GM12878 (cell line): ENCODE measurements around the gene METTL16. TPM values are rescaled to one million over a fixed set of nuclear protein-coding genes. Genes with fewer than 3 reads are reported as not detected.
A peak's percentile ranks its signal among the peaks of the same experiment; 100 is the strongest.

Experiments used
- ATAC-seq: fragments of 200-7000 bp; cut with Tn5 transposase; 3 replicates; pipeline ENCODE4 v1.9.1; 2020; ENCODE audit warnings: mild to moderate bottlenecking, moderate library complexity
- BruUV-seq: library from RNA; stranded (reverse); fragments of 400-500 nt; replicated peaks from 2 replicates; lab custom pipeline; 2021; lab: Mats Ljungman, UMichigan
- CTCF ChIA-PET: fragments of 300-600 bp; sonication (Branson Sonifier 250); formaldehyde crosslinking; extraction: SDS; loops from one replicate; lab custom pipeline; 2021; ENCODE audit warnings: inconsistent platforms; lab: Yijun Ruan, JAX
- POLR2A ChIA-PET: fragments of 350-600 bp; formaldehyde crosslinking; extraction: SDS; loops from one replicate; lab custom pipeline; 2021; ENCODE audit warnings: inconsistent platforms; lab: Charles Lee
- RAD21 ChIA-PET: fragments of 300-600 bp; sonication (Branson Sonifier 250); formaldehyde crosslinking; loops from one replicate; lab custom pipeline; 2023; ENCODE audit warnings: antibody characterized with exemption; ENCODE audit not compliant: unreplicated experiment; lab: Charles Lee
- SMC1A ChIA-PET: fragments of 300-600 bp; sonication (Branson Sonifier 250); formaldehyde crosslinking; loops from one replicate; lab custom pipeline; 2023; ENCODE audit not compliant: unreplicated experiment, uncharacterized antibody; lab: Charles Lee
- DNase-seq: peaks from one replicate; pipeline ENCODE4 v3.0.0-alpha.2; 2011; ENCODE audit warnings: low read depth, low spot score
- FAIRE-seq: peaks from 3 replicates; lab custom pipeline; 2011; peaks lifted over from hg19 to GRCh38; lab: Jason Lieb, UNC
- H2AFZ ChIP-seq: 2 replicates; pipeline ENCODE4 v1.6.0; 2011; ENCODE audit warnings: low read depth, low read length, control low read depth; ENCODE audit not compliant: control insufficient read depth
- H3K27ac ChIP-seq: 2 replicates; pipeline ENCODE4 v1.5.1; 2011; ENCODE audit warnings: control low read depth; ENCODE audit not compliant: control insufficient read depth, insufficient read depth
- H3K27me3 ChIP-seq, 2 experiments: replicated peaks in 1 of 2; 2 replicates each; pipeline versions ENCODE4 v1.6.0 to v1.6.1; 2011; ENCODE audit warnings: low read length in 1 of 2; ENCODE audit not compliant: control insufficient read depth in 2 of 2, insufficient read depth in 2 of 2
- H3K36me3 ChIP-seq, 2 experiments: 2 replicates each; pipeline ENCODE4 v1.5.1; 2011; ENCODE audit warnings: low read length in 1 of 2; ENCODE audit not compliant: control insufficient read depth in 2 of 2, insufficient read depth in 2 of 2
- H3K4me1 ChIP-seq: 2 replicates; pipeline ENCODE4 v1.6.1; 2011; ENCODE audit warnings: mild to moderate bottlenecking, low read length, moderate library complexity, mixed read lengths; ENCODE audit not compliant: control insufficient read depth, insufficient read depth
- H3K4me2 ChIP-seq: 2 replicates; pipeline ENCODE4 v1.6.0; 2011; ENCODE audit warnings: control low read depth; ENCODE audit not compliant: control insufficient read depth, insufficient read depth
- H3K4me3 ChIP-seq: fragments of 200-600 bp; sonication (generic); 2 replicates; pipeline ENCODE4 v1.5.1; 2016
- H3K79me2 ChIP-seq: 2 replicates; pipeline ENCODE4 v1.6.0; 2011; ENCODE audit warnings: low read length; ENCODE audit not compliant: control insufficient read depth, insufficient read depth
- H3K9ac ChIP-seq: 2 replicates; pipeline ENCODE4 v1.8.0; 2011; ENCODE audit warnings: low read length, control low read depth, mixed read lengths; ENCODE audit not compliant: control insufficient read depth, insufficient read depth
- H3K9me3 ChIP-seq: replicated peaks from 3 replicates; pipeline ENCODE4 v1.5.1; 2011; ENCODE audit warnings: mild to moderate bottlenecking, low read length; ENCODE audit not compliant: control insufficient read depth, insufficient read depth
- H4K20me1 ChIP-seq: 2 replicates; pipeline ENCODE4 v1.6.0; 2011; ENCODE audit not compliant: control insufficient read depth, insufficient read depth
- MTA3 ChIP-seq: IDR thresholded peaks from 2 replicates; pipeline ENCODE4 v1.6.1; 2012; ENCODE audit warnings: low read length, inconsistent platforms, borderline replicate concordance
- RAD51 ChIP-seq: fragments of 450-650 bp; IDR thresholded peaks from 2 replicates; pipeline ENCODE4 v1.6.1; 2016; ENCODE audit warnings: moderate library complexity, mild to moderate bottlenecking, inconsistent platforms
- SMAD5 ChIP-seq: IDR thresholded peaks from 2 replicates; pipeline ENCODE4 v1.6.1; 2016; ENCODE audit warnings: antibody characterized with exemption, low read depth
- STAT3 ChIP-seq: IDR thresholded peaks from 2 replicates; pipeline ENCODE4 v1.6.1; 2011; ENCODE audit warnings: low read depth, low read length, improper control_type of control experiment
- TCF3 ChIP-seq: IDR thresholded peaks from 2 replicates; pipeline ENCODE4 v1.6.1; 2012; ENCODE audit warnings: low read depth, mild to moderate bottlenecking, low read length, borderline replicate concordance; ENCODE audit not compliant: insufficient read depth
- WRNIP1 ChIP-seq: IDR thresholded peaks from 2 replicates; pipeline ENCODE4 v1.6.1; 2011; ENCODE audit warnings: low read depth, low read length, improper control_type of control experiment, borderline replicate concordance
- ZNF384 ChIP-seq: IDR thresholded peaks from 2 replicates; pipeline ENCODE4 v1.6.1; 2012; ENCODE audit warnings: low read depth, mild to moderate bottlenecking, low read length, improper control_type of control experiment, borderline replicate concordance
- WGBS: methylation state at CpG from one replicate; pipeline ENCODE4 v1.1.6; 2016; ENCODE audit warnings: low lambda C conversion rate; ENCODE audit not compliant: insufficient replicate concordance, insufficient coverage; ENCODE audit errors: missing lambda C conversion rate; 5-methylcytosine and 5-hydroxymethylcytosine counted together
- in situ Hi-C: fragments of 300-500 bp; cut with MboI; formaldehyde crosslinking; loops from 9 replicates; pipeline ENCODE4 v1.14.3; 2018; ENCODE audit warnings: mixed read lengths
- intact Hi-C: fragments of 100-400 bp; cut with micrococcal nuclease; formaldehyde crosslinking; loops from one replicate; pipeline ENCODE4 v1.14.2; 2022; ENCODE audit not compliant: unreplicated experiment
- polyA plus RNA-seq, 11 experiments: library from polyadenylated mRNA; depleted of rRNA in 4 of 11; unstranded in 6 of 11; stranded (reverse) in 5 of 11; fragments of >200 nt; fragmentation: Nextera tagmentation in 4 of 11; fragmentation: Illumina TruSeq in 1 of 11; extraction: Ambion mirVana in 4 of 11; extraction: Trizol in 1 of 11; gene quantifications; 1 replicate in 1 of 11; 2 replicates in 10 of 11; pipeline versions ENCODE4 v1.2.1 to v1.2.3, GENCODE V29; 2011 to 2016; ENCODE audit warnings: inconsistent platforms in 2 of 11, missing spikeins in 2 of 11, low read depth in 1 of 11
- total RNA-seq, 4 experiments: library from RNA; depleted of rRNA in 3 of 4; stranded (reverse); fragments of >200 nt in 3 of 4; fragmentation: Illumina TruSeq in 1 of 4; extraction: Trizol in 1 of 4; gene quantifications; 2 replicates each; pipeline versions ENCODE4 v1.2.1 to v1.2.3, GENCODE V29; 2013 to 2021
- TF ChIP-seq, protein P1 (sequence below): fragments of 450-650 bp; IDR thresholded peaks from 2 replicates; pipeline ENCODE4 v1.6.1; 2016; ENCODE audit warnings: mild to moderate bottlenecking, moderate library complexity, borderline replicate concordance

The METTL16 gene
- total and polyA plus RNA-seq, 10 of the 15 experiments (the other 5 are each of a cell fraction or from before 2014, with no cell fraction given) = 15.6 to 34.3 (median 23.7) TPM

- Histone ChIP-seq H3K4me2 (no peak overlapping the region), H3K9me3 (no peaks in the 10 kb centered on the region), H3K27me3 (no peaks in the 10 kb centered on the region), H3K36me3 (peaks cover 11 to 16% of the 10 kb centered on the region in 2 experiments), H3K9ac (no peak overlapping the region), H2AFZ (no peak overlapping the region), H3K27ac (no peak overlapping the region), H3K4me3 (no peak overlapping the region), H3K4me1 (no peaks in the 10 kb centered on the region), H4K20me1 (no peaks in the 10 kb centered on the region), H3K79me2 (no peaks in the 10 kb centered on the region)
- RAD21 ChIA-PET = interaction anchor here (10.1 kb wide), 1 partner anchor 38 kb away, joined by 376 read pairs; no protein-coding TSS in a partner anchor
- DNase-seq (no peak), ATAC-seq (no peak), FAIRE-seq (no peak)
- POLR2A ChIA-PET = no interaction called here
- 92% methylated on average over 12 of the region's 12 CpGs for WGBS
- intact Hi-C loops (no loop called here), in situ Hi-C loops (loop anchor here (25.0 kb wide), 1 partner anchor 592 kb away; no protein-coding TSS in a partner anchor)
- BruUV-seq = TSS peak; percentile 45
- no peak for TF ChIP-seq STAT3
- no peak for TF ChIP-seq SMAD5
- SMC1A ChIA-PET = interaction anchor here (12.3 kb wide), 1 partner anchor 39 kb away, joined by 364 read pairs; no protein-coding TSS in a partner anchor
- CTCF ChIA-PET = interaction anchor here (9.9 kb wide), 1 partner anchor 37 kb away, joined by 597 read pairs; no protein-coding TSS in a partner anchor
Measured at GRCh38 chr17:2420176-2420575, 91.5 kb downstream of the METTL16 start.

- H3K27me3 ChIP-seq = no peaks in the 10 kb centered on the region
- ChIA-PET SMC1A (interaction anchor here (0.8 to 12.3 kb wide), 2 partner anchors 38 to 177 kb away, joined by 3 to 364 read pairs; no protein-coding TSS in a partner anchor), RAD21 (interaction anchor here (10.1 kb wide), 1 partner anchor 38 kb away, joined by 376 read pairs; no protein-coding TSS in a partner anchor), CTCF (interaction anchor here (1.8 to 9.9 kb wide), 4 partner anchors 18 to 67 kb away, joined by 5 to 597 read pairs (median 28); no protein-coding TSS in a partner anchor), POLR2A (no interaction called here)
- intact Hi-C loops (no loop called here), in situ Hi-C loops (loop anchor here (25.0 kb wide), 1 partner anchor 593 kb away; no protein-coding TSS in a partner anchor)
- DNase-seq (no peak), ATAC-seq (no peak), FAIRE-seq (no peak)
- H3K9me3 ChIP-seq = no peaks in the 10 kb centered on the region
- no peak overlapping the region for H3K4me2 ChIP-seq
- TF ChIP-seq RAD51 (no peak), ZNF384 (no peak), MTA3 (no peak), WRNIP1 (no peak), TCF3 (no peak)
- TF ChIP-seq, protein P1, sequence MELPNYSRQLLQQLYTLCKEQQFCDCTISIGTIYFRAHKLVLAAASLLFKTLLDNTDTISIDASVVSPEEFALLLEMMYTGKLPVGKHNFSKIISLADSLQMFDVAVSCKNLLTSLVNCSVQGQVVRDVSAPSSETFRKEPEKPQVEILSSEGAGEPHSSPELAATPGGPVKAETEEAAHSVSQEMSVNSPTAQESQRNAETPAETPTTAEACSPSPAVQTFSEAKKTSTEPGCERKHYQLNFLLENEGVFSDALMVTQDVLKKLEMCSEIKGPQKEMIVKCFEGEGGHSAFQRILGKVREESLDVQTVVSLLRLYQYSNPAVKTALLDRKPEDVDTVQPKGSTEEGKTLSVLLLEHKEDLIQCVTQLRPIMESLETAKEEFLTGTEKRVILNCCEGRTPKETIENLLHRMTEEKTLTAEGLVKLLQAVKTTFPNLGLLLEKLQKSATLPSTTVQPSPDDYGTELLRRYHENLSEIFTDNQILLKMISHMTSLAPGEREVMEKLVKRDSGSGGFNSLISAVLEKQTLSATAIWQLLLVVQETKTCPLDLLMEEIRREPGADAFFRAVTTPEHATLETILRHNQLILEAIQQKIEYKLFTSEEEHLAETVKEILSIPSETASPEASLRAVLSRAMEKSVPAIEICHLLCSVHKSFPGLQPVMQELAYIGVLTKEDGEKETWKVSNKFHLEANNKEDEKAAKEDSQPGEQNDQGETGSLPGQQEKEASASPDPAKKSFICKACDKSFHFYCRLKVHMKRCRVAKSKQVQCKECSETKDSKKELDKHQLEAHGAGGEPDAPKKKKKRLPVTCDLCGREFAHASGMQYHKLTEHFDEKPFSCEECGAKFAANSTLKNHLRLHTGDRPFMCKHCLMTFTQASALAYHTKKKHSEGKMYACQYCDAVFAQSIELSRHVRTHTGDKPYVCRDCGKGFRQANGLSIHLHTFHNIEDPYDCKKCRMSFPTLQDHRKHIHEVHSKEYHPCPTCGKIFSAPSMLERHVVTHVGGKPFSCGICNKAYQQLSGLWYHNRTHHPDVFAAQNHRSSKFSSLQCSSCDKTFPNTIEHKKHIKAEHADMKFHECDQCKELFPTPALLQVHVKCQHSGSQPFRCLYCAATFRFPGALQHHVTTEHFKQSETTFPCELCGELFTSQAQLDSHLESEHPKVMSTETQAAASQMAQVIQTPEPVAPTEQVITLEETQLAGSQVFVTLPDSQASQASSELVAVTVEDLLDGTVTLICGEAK = no peak
- H2AFZ ChIP-seq = no peak overlapping the region
- no peaks in the 10 kb centered on the region for H3K79me2 ChIP-seq
- no peak overlapping the region for H3K4me3 ChIP-seq
- H3K4me1 ChIP-seq = no peaks in the 10 kb centered on the region
- H3K9ac ChIP-seq = no peak overlapping the region
- 100% methylated on average over 6 of the region's 6 CpGs for WGBS
- H3K36me3 ChIP-seq = peaks cover 11 to 16% of the 10 kb centered on the region in 2 experiments
- no peaks in the 10 kb centered on the region for H4K20me1 ChIP-seq
- H3K27ac ChIP-seq = no peak overlapping the region
- no TSS peak for BruUV-seq
Measured at GRCh38 chr17:2419486-2419885, 92.2 kb downstream of the METTL16 start.
